Measurements from ENCODE around the gene PDCD1LG2.

GRCh38 chr9:5556101-5556705, 45.9 kb downstream of the PDCD1LG2 start:
- TF ChIP-seq CTCF (IDR thresholded peaks at IDR 0.05) (no peak), POLR2AphosphoS5 (IDR thresholded peaks at IDR 0.05; ENCODE audit: low read depth, low read length) (no peak), SIN3A (IDR thresholded peaks at IDR 0.05; ENCODE audit: borderline replicate concordance, insufficient read depth, low read depth, low read length) (no peak)
- TF ChIP-seq, protein P1, sequence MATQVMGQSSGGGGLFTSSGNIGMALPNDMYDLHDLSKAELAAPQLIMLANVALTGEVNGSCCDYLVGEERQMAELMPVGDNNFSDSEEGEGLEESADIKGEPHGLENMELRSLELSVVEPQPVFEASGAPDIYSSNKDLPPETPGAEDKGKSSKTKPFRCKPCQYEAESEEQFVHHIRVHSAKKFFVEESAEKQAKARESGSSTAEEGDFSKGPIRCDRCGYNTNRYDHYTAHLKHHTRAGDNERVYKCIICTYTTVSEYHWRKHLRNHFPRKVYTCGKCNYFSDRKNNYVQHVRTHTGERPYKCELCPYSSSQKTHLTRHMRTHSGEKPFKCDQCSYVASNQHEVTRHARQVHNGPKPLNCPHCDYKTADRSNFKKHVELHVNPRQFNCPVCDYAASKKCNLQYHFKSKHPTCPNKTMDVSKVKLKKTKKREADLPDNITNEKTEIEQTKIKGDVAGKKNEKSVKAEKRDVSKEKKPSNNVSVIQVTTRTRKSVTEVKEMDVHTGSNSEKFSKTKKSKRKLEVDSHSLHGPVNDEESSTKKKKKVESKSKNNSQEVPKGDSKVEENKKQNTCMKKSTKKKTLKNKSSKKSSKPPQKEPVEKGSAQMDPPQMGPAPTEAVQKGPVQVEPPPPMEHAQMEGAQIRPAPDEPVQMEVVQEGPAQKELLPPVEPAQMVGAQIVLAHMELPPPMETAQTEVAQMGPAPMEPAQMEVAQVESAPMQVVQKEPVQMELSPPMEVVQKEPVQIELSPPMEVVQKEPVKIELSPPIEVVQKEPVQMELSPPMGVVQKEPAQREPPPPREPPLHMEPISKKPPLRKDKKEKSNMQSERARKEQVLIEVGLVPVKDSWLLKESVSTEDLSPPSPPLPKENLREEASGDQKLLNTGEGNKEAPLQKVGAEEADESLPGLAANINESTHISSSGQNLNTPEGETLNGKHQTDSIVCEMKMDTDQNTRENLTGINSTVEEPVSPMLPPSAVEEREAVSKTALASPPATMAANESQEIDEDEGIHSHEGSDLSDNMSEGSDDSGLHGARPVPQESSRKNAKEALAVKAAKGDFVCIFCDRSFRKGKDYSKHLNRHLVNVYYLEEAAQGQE (IDR thresholded peaks at IDR 0.05; ENCODE audit: insufficient read depth in 1 of 2, low read depth in 2 of 2, low read length in 1 of 2) = no peak

Data from Panc1 (cell line).